H1 (cell line): ENCODE measurements around the gene GPR45. TPM values are rescaled to one million over a fixed set of nuclear protein-coding genes. Genes with fewer than 3 reads are reported as not detected.

Experiments
- CTCF ChIA-PET: fragments of 300-600 bp; sonication (Branson Sonifier 250); formaldehyde crosslinking; loops from one replicate; lab custom pipeline; 2021; ENCODE audit not compliant: partially characterized antibody; lab: Charles Lee
- POLR2A ChIA-PET: fragments of 300-600 bp; sonication (Branson Sonifier 250); formaldehyde crosslinking; loops from one replicate; lab custom pipeline; 2021; ENCODE audit warnings: inconsistent platforms; ENCODE audit not compliant: partially characterized antibody; lab: Charles Lee
- DNase-seq, 2 experiments: peaks; one replicate each; pipeline versions ENCODE4 v3.0.0 to v3.0.0-alpha.2; 2010 to 2022; ENCODE audit warnings: low spot score in 2 of 2, low read depth in 1 of 2, mixed read lengths in 1 of 2
- FAIRE-seq: peaks from 2 replicates; lab custom pipeline; 2011; peaks lifted over from hg19 to GRCh38; lab: Jason Lieb, UNC
- H2AFZ ChIP-seq: 2 replicates; pipeline ENCODE4 v1.8.1; 2012; ENCODE audit warnings: low read length, inconsistent platforms
- H2AK5ac ChIP-seq: 2 replicates; pipeline ENCODE4 v1.6.1; 2013; ENCODE audit warnings: low read depth, low read length
- H2BK120ac ChIP-seq: replicated peaks from 2 replicates; pipeline ENCODE3; 2013; ENCODE audit warnings: low read depth, low read length, inconsistent platforms
- H2BK12ac ChIP-seq: 2 replicates; pipeline ENCODE4 v1.6.1; 2013; ENCODE audit warnings: low read depth, low read length
- H2BK15ac ChIP-seq: 2 replicates; pipeline ENCODE4 v1.6.1; 2013; ENCODE audit warnings: low read length
- H2BK20ac ChIP-seq: 2 replicates; pipeline ENCODE4 v1.6.1; 2013; ENCODE audit warnings: low read length
- H2BK5ac ChIP-seq: 2 replicates; pipeline ENCODE4 v1.6.1; 2013; ENCODE audit warnings: low read depth, low read length
- H3K14ac ChIP-seq: 2 replicates; pipeline ENCODE4 v1.6.1; 2013; ENCODE audit warnings: inconsistent platforms; ENCODE audit not compliant: insufficient read length
- H3K18ac ChIP-seq: 2 replicates; pipeline ENCODE4 v1.6.1; 2013; ENCODE audit warnings: low read length; ENCODE audit errors: extremely low read depth
- H3K23ac ChIP-seq: 2 replicates; pipeline ENCODE4 v1.6.1; 2013; ENCODE audit warnings: inconsistent platforms; ENCODE audit not compliant: insufficient read length
- H3K23me2 ChIP-seq: 2 replicates; pipeline ENCODE4 v1.6.1; 2013; ENCODE audit warnings: low read depth, low read length
- H3K27ac ChIP-seq: 2 replicates; pipeline ENCODE4 v1.6.1; 2011; ENCODE audit warnings: low read depth, low read length, inconsistent platforms
- H3K27me3 ChIP-seq, 4 experiments: replicated peaks in 1 of 4; 1 replicate in 1 of 4; 2 replicates in 3 of 4; pipeline versions ENCODE4 v1.6.1 to v1.8.1; 2011 to 2013; ENCODE audit warnings: low read length in 3 of 4, mild to moderate bottlenecking in 3 of 4, inconsistent platforms in 2 of 4, mixed read lengths in 2 of 4, moderate library complexity in 1 of 4; ENCODE audit not compliant: control insufficient read depth in 3 of 4, insufficient read depth in 3 of 4; ENCODE audit errors: extremely low read depth in 1 of 4
- H3K36me3 ChIP-seq, 4 experiments: 2 replicates each; pipeline versions ENCODE4 v1.6.1 to v1.8.1; 2011 to 2013; ENCODE audit warnings: mild to moderate bottlenecking in 4 of 4, low read length in 3 of 4, moderate library complexity in 2 of 4, control low read depth in 1 of 4, inconsistent platforms in 1 of 4; ENCODE audit not compliant: insufficient read depth in 4 of 4, control insufficient read depth in 2 of 4
- H3K4ac ChIP-seq: replicated peaks from 2 replicates; pipeline ENCODE3; 2013; ENCODE audit warnings: low read length, low read depth, mixed read lengths, inconsistent platforms; ENCODE audit not compliant: insufficient read length
- H3K4me1 ChIP-seq, 4 experiments: replicated peaks in 1 of 4; 1 replicate in 1 of 4; 2 replicates in 3 of 4; pipeline versions ENCODE4 v1.6.1 to v1.8.1; 2011 to 2013; ENCODE audit warnings: low read length in 3 of 4, inconsistent platforms in 2 of 4, mixed read lengths in 1 of 4; ENCODE audit not compliant: insufficient read depth in 4 of 4, control insufficient read depth in 3 of 4
- H3K4me2 ChIP-seq, 2 experiments: 2 replicates each; pipeline versions ENCODE4 v1.6.1 to v1.8.1; 2011 to 2013; ENCODE audit warnings: low read depth in 2 of 2, low read length in 2 of 2, control low read depth in 1 of 2, inconsistent platforms in 1 of 2, mild to moderate bottlenecking in 1 of 2; ENCODE audit not compliant: insufficient read depth in 1 of 2
- H3K4me3 ChIP-seq, 4 experiments: fragments of 200-600, 300-600 bp in 1 of 4; sonication (generic), shearing (Covaris generic), sonication (Bioruptor Twin) in 1 of 4; 2 replicates each; pipeline versions ENCODE4 v1.5.1 to v1.8.1; 2011 to 2016; ENCODE audit warnings: low read length in 4 of 4, low read depth in 3 of 4, control low read depth in 2 of 4, inconsistent platforms in 2 of 4, mild to moderate bottlenecking in 2 of 4, mixed read lengths in 1 of 4, moderate library complexity in 1 of 4; ENCODE audit not compliant: insufficient read depth in 2 of 4; ENCODE audit errors: extremely low read depth in 1 of 4
- H3K56ac ChIP-seq: replicated peaks from 2 replicates; pipeline ENCODE3; 2013; ENCODE audit warnings: low read depth, mild to moderate bottlenecking, mixed read lengths, low read length, inconsistent platforms; ENCODE audit not compliant: insufficient read length
- H3K79me1 ChIP-seq: 2 replicates; pipeline ENCODE4 v1.6.1; 2013; ENCODE audit warnings: low read depth, low read length, control low read depth
- H3K79me2 ChIP-seq, 2 experiments: 2 replicates each; pipeline versions ENCODE4 v1.6.1 to v1.8.1; 2012 to 2013; ENCODE audit warnings: low read length in 2 of 2, mild to moderate bottlenecking in 2 of 2, inconsistent platforms in 1 of 2; ENCODE audit not compliant: insufficient read depth in 2 of 2, control insufficient read depth in 1 of 2
- H3K9ac ChIP-seq, 4 experiments: replicated peaks in 1 of 4; 1 replicate in 1 of 4; 2 replicates in 3 of 4; pipeline versions ENCODE4 v1.6.1 to v1.8.1; 2011 to 2013; ENCODE audit warnings: low read depth in 3 of 4, low read length in 3 of 4, control low read depth in 2 of 4, mild to moderate bottlenecking in 2 of 4, moderate library complexity in 2 of 4, inconsistent platforms in 1 of 4; ENCODE audit errors: extremely low read depth in 1 of 4
- H3K9me3 ChIP-seq, 2 experiments: 2 replicates each; pipeline versions ENCODE4 v1.6.1 to v1.8.1; 2012 to 2013; ENCODE audit warnings: mild to moderate bottlenecking in 2 of 2, moderate library complexity in 2 of 2, control low read depth in 1 of 2, inconsistent platforms in 1 of 2, low read depth in 1 of 2, low read length in 1 of 2, mixed read lengths in 1 of 2; ENCODE audit not compliant: insufficient read depth in 2 of 2
- H4K20me1 ChIP-seq, 2 experiments: replicated peaks in 1 of 2; 2 replicates each; pipeline versions ENCODE3 to v1.8.1; 2011 to 2013; ENCODE audit warnings: inconsistent platforms in 2 of 2, low read length in 2 of 2, mild to moderate bottlenecking in 1 of 2; ENCODE audit not compliant: insufficient read depth in 2 of 2, control insufficient read depth in 1 of 2
- H4K5ac ChIP-seq: 2 replicates; pipeline ENCODE4 v1.6.1; 2013; ENCODE audit warnings: low read length, low read depth, mixed read lengths, inconsistent platforms; ENCODE audit not compliant: insufficient read length
- H4K8ac ChIP-seq: 2 replicates; pipeline ENCODE4 v1.8.0; 2013; ENCODE audit warnings: mild to moderate bottlenecking, moderate library complexity, low read length, inconsistent platforms; ENCODE audit not compliant: insufficient read depth; ENCODE audit errors: extremely low read depth
- H4K91ac ChIP-seq: replicated peaks from 2 replicates; pipeline ENCODE3; 2013; ENCODE audit warnings: low read length, mixed read lengths, inconsistent platforms; ENCODE audit not compliant: insufficient read length
- ATF2 ChIP-seq: IDR thresholded peaks from 2 replicates; pipeline ENCODE4 v1.6.1; 2012; ENCODE audit warnings: low read length, inconsistent platforms
- CEBPB ChIP-seq: IDR thresholded peaks from 2 replicates; pipeline ENCODE4 v1.6.1; 2012; ENCODE audit warnings: low read depth, low read length
- CREB1 ChIP-seq: IDR thresholded peaks from 2 replicates; pipeline ENCODE4 v1.6.1; 2012; ENCODE audit warnings: inconsistent platforms
- E2F6 ChIP-seq: IDR thresholded peaks from 2 replicates; pipeline ENCODE4 v1.6.1; 2012; ENCODE audit warnings: inconsistent platforms
- EZH2 ChIP-seq: fragments of 200-600 bp; sonication (generic); IDR thresholded peaks from 2 replicates; pipeline ENCODE4 v1.7.1; 2012; ENCODE audit warnings: low read depth, mild to moderate bottlenecking, moderate library complexity, low read length, inconsistent platforms; ENCODE audit not compliant: severe bottlenecking
- FOSL1 ChIP-seq: IDR thresholded peaks from 2 replicates; pipeline ENCODE4 v1.6.1; 2011; ENCODE audit warnings: mild to moderate bottlenecking, low read depth, low read length, moderate library complexity; ENCODE audit not compliant: insufficient read depth
- POU5F1 ChIP-seq: IDR thresholded peaks from 2 replicates; pipeline ENCODE4 v1.6.1; 2011; ENCODE audit warnings: low read depth, mild to moderate bottlenecking, low read length, moderate library complexity
- RFX5 ChIP-seq: IDR thresholded peaks from 2 replicates; pipeline ENCODE4 v1.6.1; 2011; ENCODE audit warnings: low read depth, low read length, improper control_type of control experiment, borderline replicate concordance
- RXRA ChIP-seq: IDR thresholded peaks from 2 replicates; pipeline ENCODE4 v1.6.1; 2011; ENCODE audit warnings: low read depth, mild to moderate bottlenecking, low read length, moderate library complexity; ENCODE audit not compliant: insufficient read depth
- SIRT6 ChIP-seq: IDR thresholded peaks from one replicate; pipeline ENCODE4 v1.7.1; 2012; ENCODE audit warnings: low read length, inconsistent platforms
- TAF1 ChIP-seq: IDR thresholded peaks from 2 replicates; pipeline ENCODE4 v1.6.1; 2011; ENCODE audit warnings: mild to moderate bottlenecking, low read depth, low read length
- TEAD4 ChIP-seq: IDR thresholded peaks from 2 replicates; pipeline ENCODE4 v1.6.1; 2012; ENCODE audit warnings: low read depth, low read length, inconsistent platforms, mixed read lengths
- YY1 ChIP-seq: IDR thresholded peaks from 2 replicates; pipeline ENCODE4 v1.6.1; 2011; ENCODE audit warnings: low read depth, mild to moderate bottlenecking, low read length
- WGBS, 2 experiments: shearing (Covaris generic) in 1 of 2; methylation state at CpG; one replicate each; pipeline versions ENCODE4 v1.1.6 to v1.1.7; 2013 to 2015; ENCODE audit warnings: low lambda C conversion rate in 2 of 2, mixed read lengths in 2 of 2, inconsistent platforms in 1 of 2, low coverage in 1 of 2, missing lambda C conversion rate in 1 of 2; ENCODE audit not compliant: insufficient replicate concordance in 2 of 2, insufficient coverage in 1 of 2, insufficient read length in 1 of 2; ENCODE audit errors: extremely low coverage in 1 of 2, missing lambda C conversion rate in 1 of 2; 5-methylcytosine and 5-hydroxymethylcytosine counted together
- polyA plus RNA-seq, 7 experiments: library from polyadenylated mRNA; depleted of rRNA in 3 of 7; stranded (reverse) in 5 of 7; unstranded in 2 of 7; fragments of >200 nt in 5 of 7; fragments of 200-250 nt in 2 of 7; gene quantifications; 1 replicate in 5 of 7; 2 replicates in 1 of 7; 4 replicates in 1 of 7; pipeline versions ENCODE4 v1.2.1 to v1.2.3, GENCODE V29; 2011 to 2013; ENCODE audit warnings: missing spikeins in 2 of 7, mixed read lengths in 2 of 7
- total RNA-seq: library from RNA; stranded (reverse); fragmentation: NEBNext Ultra II Directional; extraction: Animal tissue kit (Norgen Biotek cat#: 25700); gene quantifications from 2 replicates; pipeline ENCODE4 v1.2.1, GENCODE V29; 2021

GPR45 gene
- total and polyA plus RNA-seq, 2 of the 8 experiments (the other 6 are each of a cell fraction or from before 2014, with no cell fraction given), result 0.21 TPM; not detected in 1

GRCh38 chr2:105255979-105256378, 14.4 kb downstream of the GPR45 start:
- no peak overlapping the region for H3K18ac ChIP-seq
- H3K4ac ChIP-seq, result no peak overlapping the region
- H3K79me1 ChIP-seq, result no peaks in the 10 kb centered on the region; the same call in 1 of the 2 replicates
- H3K23ac ChIP-seq, result no peak overlapping the region
- ChIA-PET POLR2A (no interaction called here), CTCF (interaction anchor here (1.0 to 5.5 kb wide), 5 partner anchors 10 to 38 kb away, joined by 3 to 53 read pairs (median 6); partner anchors contain the start of gene GPR45)
- no peak overlapping the region for H3K4me3 ChIP-seq
- H2AK5ac ChIP-seq, result no peak overlapping the region
- no peak overlapping the region for H2BK15ac ChIP-seq
- H3K4me1 ChIP-seq, result peaks cover 0 to 4% (median 0%) of the 10 kb centered on the region in 4 experiments; a peak in 1 of 7 replicates
- 83% methylated on average over 2 of the region's 2 CpGs; no CpG with 5 or more reads in 1 of the 2 experiments for WGBS, 2 experiments
- no peak overlapping the region for H4K91ac ChIP-seq
- H3K56ac ChIP-seq, result no peak overlapping the region
- no peaks in the 10 kb centered on the region for H3K23me2 ChIP-seq
- H2BK120ac ChIP-seq, result no peak overlapping the region
- no peak overlapping the region for H2BK12ac ChIP-seq
- H3K36me3 ChIP-seq, result no peaks in the 10 kb centered on the region
- no peak overlapping the region for H3K9ac ChIP-seq
- no peaks in the 10 kb centered on the region for H3K79me2 ChIP-seq
- no peaks in the 10 kb centered on the region; a peak in 1 of 4 replicates for H3K9me3 ChIP-seq
- no peak overlapping the region for H4K5ac ChIP-seq
- H2AFZ ChIP-seq, result no peak overlapping the region
- H2BK20ac ChIP-seq, result no peak overlapping the region
- H4K20me1 ChIP-seq, result no peaks in the 10 kb centered on the region
- no peak overlapping the region for H3K27ac ChIP-seq
- H3K4me2 ChIP-seq, result no peak overlapping the region
- no peaks in the 10 kb centered on the region for H3K27me3 ChIP-seq
- no peak overlapping the region for H4K8ac ChIP-seq
- no peak overlapping the region for H2BK5ac ChIP-seq
- no peak overlapping the region for H3K14ac ChIP-seq
- DNase-seq (no peak), FAIRE-seq (no peak)
- no peak for TF ChIP-seq TEAD4
- no peak for TF ChIP-seq E2F6
- TF ChIP-seq SIRT6, result no peak
- no peak for TF ChIP-seq RXRA
- TF ChIP-seq YY1, result no peak
- no peak for TF ChIP-seq POU5F1
- no peak for TF ChIP-seq CREB1
- TF ChIP-seq RFX5, result no peak
- no peak for TF ChIP-seq TAF1
- no peak for TF ChIP-seq CEBPB
- TF ChIP-seq FOSL1, result no peak
- no peak for TF ChIP-seq ATF2
- no peak for TF ChIP-seq EZH2
